Spleen (tissue), 13 donors: Measurements from ENCODE around the gene LDB2. TPM values are rescaled to one million over a fixed set of nuclear protein-coding genes. Genes with fewer than 3 reads are reported as not detected.

Experiments used
- DNase-seq: peaks from one replicate; pipeline ENCODE4 v3.0.0-alpha.2; 2020
- H3K27ac ChIP-seq, 8 donors: fragments of 200-600 bp; sonication (generic) in 7 of 8; 1 replicate in 4 of 8; 2 replicates in 4 of 8; pipeline versions ENCODE4 v1.5.0 to v1.8.0; 2016 to 2021; ENCODE audit warnings: inconsistent platforms in 4 of 8, mild to moderate bottlenecking in 4 of 8, moderate library complexity in 1 of 8
- H3K27me3 ChIP-seq, 7 donors: fragments of 200-600 bp; sonication (generic) in 6 of 7; replicated peaks in 1 of 7; 1 replicate in 4 of 7; 2 replicates in 3 of 7; pipeline versions ENCODE4 v1.5.0 to v1.8.0; 2016 to 2021; ENCODE audit warnings: inconsistent platforms in 3 of 7, mild to moderate bottlenecking in 1 of 7
- H3K36me3 ChIP-seq, 6 donors: fragments of 200-600 bp; sonication (generic) in 5 of 6; 1 replicate in 4 of 6; 2 replicates in 2 of 6; pipeline versions ENCODE4 v1.5.0 to v1.8.0; 2016 to 2021; ENCODE audit warnings: inconsistent platforms in 2 of 6
- H3K4me1 ChIP-seq, 6 donors: fragments of 200-600 bp; sonication (generic) in 5 of 6; 1 replicate in 3 of 6; 2 replicates in 3 of 6; pipeline versions ENCODE4 v1.5.0 to v1.8.0; 2016 to 2021; ENCODE audit warnings: inconsistent platforms in 3 of 6
- H3K4me3 ChIP-seq, 8 donors: fragments of 200-600 bp; sonication (generic) in 7 of 8; 1 replicate in 4 of 8; 2 replicates in 4 of 8; pipeline versions ENCODE4 v1.5.0 to v1.8.0; 2016 to 2021; ENCODE audit warnings: inconsistent platforms in 4 of 8, mild to moderate bottlenecking in 4 of 8, moderate library complexity in 2 of 8
- H3K9me3 ChIP-seq, 8 donors: fragments of 200-600 bp; sonication (generic) in 7 of 8; 1 replicate in 4 of 8; 2 replicates in 4 of 8; pipeline versions ENCODE4 v1.5.0 to v1.8.0; 2016 to 2021; ENCODE audit warnings: inconsistent platforms in 4 of 8
- CTCF ChIP-seq, 11 experiments: fragments of 200-600 bp in 7 of 11; fragments of 450-650 bp in 4 of 11; sonication (generic) in 4 of 11; IDR thresholded peaks in 8 of 11; conservative IDR thresholded peaks in 3 of 11; 1 replicate in 7 of 11; 2 replicates in 4 of 11; pipeline versions ENCODE4 v1.4.0 to v1.8.0; 2016 to 2021; ENCODE audit warnings: antibody characterized with exemption in 11 of 11, inconsistent platforms in 4 of 11, mild to moderate bottlenecking in 1 of 11
- POLR2A ChIP-seq, 3 donors: fragments of 450-650 bp; IDR thresholded peaks; one replicate each; pipeline ENCODE4 v1.5.1; 2017; ENCODE audit warnings: antibody characterized with exemption in 3 of 3, mild to moderate bottlenecking in 1 of 3
- POLR2AphosphoS5 ChIP-seq, 3 donors: sonication (generic); formaldehyde crosslinking; IDR thresholded peaks; one replicate each; pipeline ENCODE4 v1.5.1; 2017; ENCODE audit warnings: antibody characterized with exemption in 3 of 3
- WGBS, 5 donors: extraction: QIAGEN DNeasy Blood & Tissue Kit in 3 of 5; methylation state at CpG; one replicate each; pipeline versions ENCODE4 v1.1.5 to v1.1.7; 2013 to 2018; 5-methylcytosine and 5-hydroxymethylcytosine counted together
- intact Hi-C: fragments of 100-400 bp; cut with DNase I; formaldehyde crosslinking; loops from one replicate; pipeline ENCODE4 v1.15.0; 2023; ENCODE audit warnings: low total_unique reads
- long read RNA-seq, 2 donors: transcript quantifications; one replicate each; lab custom pipeline, GENCODE V29; 2026
- polyA plus RNA-seq, 3 donors: library from polyadenylated mRNA; stranded (reverse); fragments of 200-250 nt; gene quantifications; one replicate each; pipeline ENCODE4 v1.2.1, GENCODE V29; 2013
- total RNA-seq, 7 donors: library from RNA; depleted of rRNA in 3 of 7; stranded (reverse); fragments of >200 nt in 3 of 7; fragmentation: NEBNext Ultra II Directional in 4 of 7; extraction: Animal tissue kit (Norgen Biotek cat#: 25700) in 4 of 7; gene quantifications; one replicate each; pipeline versions ENCODE4 v1.1.0 to v1.2.1, GENCODE V29; 2016 to 2021
- donor health status: healthy with polysubstance abuse.
- donor health status: DM: no; HTN: no; CAD: no; lungs with moderate emphysema.
- donor health status: DM: no; HTN: no; CAD: no.
- donor health status: Bipolar disorder and iron deficiency.
- donor health status: healthy.
- donor health status: DM: no; HTN: no; CAD: no.
- donor health status: DM: yes; HTN: yes; CAD: no.

The LDB2 gene
- total RNA-seq (100 to 1,000 TPM; 113 to 257 (median 149) TPM), polyA plus RNA-seq (10 to 100 TPM; 24.1 to 52.2 (median 28.1) TPM)
- long read RNA-seq, donor 1, transcript LDB2-201 (8 exons, 2,548 nt): major isoform, 13 of 37 reads
- long read RNA-seq, donor 1, partial matches to known transcripts: 12 of 37 reads
- long read RNA-seq, donor 1, other reads (novel, unspliced or antisense): 6 of 37 reads
- long read RNA-seq, donor 2, partial matches to known transcripts: 0 of 9 reads
- long read RNA-seq, donor 2, other reads (novel, unspliced or antisense): 0 of 9 reads

GRCh38 chr4:16897991-16898827, at the start of gene LDB2:
Gene LDB2, minus strand, starts transcription at chr4:16898645.
- H3K4me1 ChIP-seq: peaks cover 0 to 23% (median 14%) of the 10 kb centered on the region in 6 donors
- peak within 1 kb of the TSS; percentile 35 to 73 (median 50) for H3K4me3 ChIP-seq
- TF ChIP-seq POLR2AphosphoS5 (IDR thresholded peaks at IDR 0.05): peak in 2 of 3 donors; percentile 65 to 78
- peak in 1 of 3 donors; percentile 44 for TF ChIP-seq POLR2A (IDR thresholded peaks at IDR 0.05)
- no peak for TF ChIP-seq CTCF (IDR thresholded peaks at IDR 0.05 in 8 of 11, conservative IDR thresholded peaks at IDR 0.05 in 3 of 11)
- WGBS, 5 donors: 5 to 17% (median 11%) methylated on average over 17 to 18 of the region's 18 CpGs
- H3K27me3 ChIP-seq: peaks cover 0 to 6% (median 0%) of the 10 kb centered on the region in 7 donors
- H3K36me3 ChIP-seq: no peaks in the 10 kb centered on the region
- intact Hi-C loops: no loop called here
- peak within 1 kb of the TSS; percentile 43 to 85 (median 78) for H3K27ac ChIP-seq
- H3K9me3 ChIP-seq: no peaks in the 10 kb centered on the region
- DNase-seq: no peak

DNA sequence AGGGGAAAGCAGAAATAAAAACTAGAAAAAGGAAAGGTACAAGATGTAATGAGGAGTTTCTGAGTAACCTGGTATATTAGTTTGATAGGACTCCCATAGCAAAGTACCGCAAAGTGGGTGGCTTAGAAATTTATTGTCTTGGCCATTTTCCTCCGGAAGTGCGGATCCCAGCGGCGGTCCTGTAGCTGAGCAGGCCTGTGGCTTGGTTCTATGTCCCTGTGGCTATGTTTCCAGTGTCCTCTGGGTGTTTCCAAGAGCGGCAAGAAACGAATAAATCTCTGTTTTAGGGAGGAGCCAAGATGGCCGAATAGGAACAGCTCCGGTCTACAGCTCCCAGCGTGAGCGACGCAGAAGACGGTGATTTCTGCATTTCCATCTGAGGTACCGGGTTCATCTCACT, 44.0 kb upstream of the LDB2 start:
- no peak for DNase-seq
- Histone ChIP-seq H3K36me3 (no peaks in the 10 kb centered on the region), H3K9me3 (no peaks in the 10 kb centered on the region), H3K4me1 (no peaks in the 10 kb centered on the region), H3K27ac (no peak overlapping the region), H3K4me3 (no peak overlapping the region), H3K27me3 (no peaks in the 10 kb centered on the region)
- intact Hi-C loops: no loop called here
- 94 to 98% (median 95%) methylated on average over 10 to 14 of the region's 14 CpGs for WGBS, 5 donors
- no peak for TF ChIP-seq POLR2A (IDR thresholded peaks at IDR 0.05)
- no peak for TF ChIP-seq POLR2AphosphoS5 (IDR thresholded peaks at IDR 0.05)
- TF ChIP-seq CTCF (IDR thresholded peaks at IDR 0.05 in 8 of 11, conservative IDR thresholded peaks at IDR 0.05 in 3 of 11): no peak

DNA sequence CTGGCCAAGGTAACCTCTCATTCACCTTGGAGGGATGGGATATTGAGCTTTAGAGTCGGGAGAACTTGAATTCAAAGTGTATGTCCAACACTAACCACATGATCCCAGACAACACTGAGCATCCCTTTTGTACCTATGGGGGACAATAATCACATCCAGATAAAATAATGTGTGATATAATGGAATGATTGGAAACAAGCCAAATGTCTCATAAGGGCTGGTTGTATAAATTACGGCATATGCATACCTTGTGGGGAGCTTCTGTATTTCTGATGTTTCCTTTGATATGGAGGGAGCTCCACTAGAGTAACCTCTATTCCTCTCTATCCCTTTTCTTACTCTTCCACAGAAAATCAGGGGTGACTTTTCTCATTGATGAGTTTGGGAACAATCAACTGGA, 40.7 kb upstream of the LDB2 start:
- no peaks in the 10 kb centered on the region for H3K4me1 ChIP-seq
- no peaks in the 10 kb centered on the region for H3K27me3 ChIP-seq
- intact Hi-C loops: no loop called here
- no peak for TF ChIP-seq POLR2AphosphoS5 (IDR thresholded peaks at IDR 0.05)
- no peak for TF ChIP-seq CTCF (IDR thresholded peaks at IDR 0.05 in 8 of 11, conservative IDR thresholded peaks at IDR 0.05 in 3 of 11)
- no peak for TF ChIP-seq POLR2A (IDR thresholded peaks at IDR 0.05)
- WGBS, 5 donors: 87 to 96% (median 89%) methylated on average over 2 of the region's 2 CpGs
- no peak for DNase-seq
- no peak overlapping the region for H3K4me3 ChIP-seq
- no peaks in the 10 kb centered on the region for H3K36me3 ChIP-seq
- H3K27ac ChIP-seq: no peak overlapping the region
- H3K9me3 ChIP-seq: no peaks in the 10 kb centered on the region

GRCh38 chr4:16938512-16939040, 40.1 kb upstream of the LDB2 start:
- Histone ChIP-seq H3K4me1 (no peaks in the 10 kb centered on the region), H3K9me3 (no peaks in the 10 kb centered on the region), H3K27me3 (no peaks in the 10 kb centered on the region), H3K4me3 (no peak overlapping the region), H3K27ac (no peak overlapping the region), H3K36me3 (no peaks in the 10 kb centered on the region)
- intact Hi-C loops: no loop called here
- no peak for DNase-seq
- 69 to 89% (median 85%) methylated on average over 6 of the region's 6 CpGs for WGBS, 5 donors
- TF ChIP-seq POLR2AphosphoS5 (IDR thresholded peaks at IDR 0.05) (no peak), CTCF (IDR thresholded peaks at IDR 0.05 in 8 of 11, conservative IDR thresholded peaks at IDR 0.05 in 3 of 11) (no peak), POLR2A (IDR thresholded peaks at IDR 0.05) (no peak)
